NT2/D1 (cell line): Measurements from ENCODE around the gene LMNTD2.

Experiments
- DNase-seq: peaks from one replicate; pipeline ENCODE4 v3.0.0-alpha.2; 2011; ENCODE audit warnings: low read depth, low spot score
- H3K27me3 ChIP-seq: 2 replicates; pipeline ENCODE4 v1.6.0; 2011; ENCODE audit warnings: mild to moderate bottlenecking; ENCODE audit not compliant: insufficient read length, insufficient read depth
- H3K36me3 ChIP-seq: 2 replicates; pipeline ENCODE4 v1.6.1; 2011; ENCODE audit warnings: mild to moderate bottlenecking, low read length, mixed read lengths; ENCODE audit not compliant: insufficient read depth, insufficient read length
- H3K4me1 ChIP-seq: 2 replicates; pipeline ENCODE4 v1.5.1; 2011; ENCODE audit not compliant: insufficient read depth, insufficient read length
- H3K4me3 ChIP-seq: 2 replicates; pipeline ENCODE4 v1.5.1; 2011; ENCODE audit warnings: low read depth; ENCODE audit not compliant: insufficient read length
- H3K9ac ChIP-seq: 2 replicates; pipeline ENCODE4 v1.6.0; 2011; ENCODE audit warnings: low read depth; ENCODE audit not compliant: insufficient read length
- H3K9me3 ChIP-seq: 2 replicates; pipeline ENCODE4 v1.5.1; 2011; ENCODE audit warnings: mild to moderate bottlenecking, low read length; ENCODE audit not compliant: insufficient read depth
- SUZ12 ChIP-seq: IDR thresholded peaks from 2 replicates; pipeline ENCODE4 v1.6.1; 2011; ENCODE audit not compliant: insufficient read length, insufficient read depth; ENCODE audit errors: extremely low read depth
- YY1 ChIP-seq: IDR thresholded peaks from 2 replicates; pipeline ENCODE4 v1.6.1; 2011; ENCODE audit not compliant: insufficient read length, insufficient read depth
- ZNF274 ChIP-seq: IDR thresholded peaks from 2 replicates; pipeline ENCODE4 v1.6.1; 2011; ENCODE audit warnings: mild to moderate bottlenecking, low read depth, low read length

LMNTD2 gene

DNA sequence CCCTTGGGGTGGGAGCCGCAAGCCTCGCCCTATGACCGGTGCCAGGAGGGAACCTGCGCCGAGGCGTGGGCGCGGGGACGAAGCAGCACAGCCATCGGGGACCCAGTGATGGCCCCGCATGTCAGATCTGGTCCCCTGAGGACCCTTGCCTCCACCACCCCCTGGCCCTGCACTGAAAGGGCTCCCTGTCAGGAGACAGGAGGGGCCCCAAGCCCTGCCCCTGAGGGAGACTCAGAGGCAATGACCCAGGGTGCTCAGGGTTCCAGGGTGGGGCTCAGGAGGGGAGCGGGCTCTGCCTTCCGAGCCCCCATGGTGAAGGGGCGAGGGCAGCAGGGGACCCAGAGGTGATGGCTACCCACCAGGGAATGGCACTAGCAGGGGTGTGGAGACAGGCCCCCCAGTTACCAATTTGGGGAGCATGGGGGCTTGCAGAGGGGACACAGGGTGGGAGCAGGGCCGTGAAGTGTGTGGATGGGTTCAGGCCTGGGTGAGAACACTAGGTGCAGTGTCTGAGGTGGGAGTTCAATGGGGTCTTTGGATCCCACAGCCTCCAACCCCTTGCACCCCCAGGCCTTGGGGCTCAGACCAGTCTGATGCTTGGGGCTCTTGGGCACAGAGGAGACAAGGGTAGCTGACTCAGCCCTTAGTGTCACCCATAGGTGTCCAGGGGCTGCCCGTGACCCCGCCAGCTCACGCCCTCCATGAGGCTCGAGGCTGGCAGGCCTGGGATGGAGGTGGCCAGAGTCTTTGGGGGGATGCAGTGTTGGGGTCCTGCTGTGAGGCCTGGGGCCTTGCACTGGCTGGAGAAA lies 22.7 kb downstream of the LMNTD2 start:
- H3K4me1 ChIP-seq, result peaks cover 33% of the 10 kb centered on the region
- peak overlapping the region; percentile 84 for H3K4me3 ChIP-seq
- DNase-seq, result no peak
- TF ChIP-seq SUZ12 (no peak), YY1 (no peak), ZNF274 (no peak)
- H3K9ac ChIP-seq, result peak overlapping the region; percentile 93
- peaks cover 16% of the 10 kb centered on the region for H3K36me3 ChIP-seq
- H3K27me3 ChIP-seq, result peaks cover 26% of the 10 kb centered on the region
- H3K9me3 ChIP-seq, result no peaks in the 10 kb centered on the region

DNA sequence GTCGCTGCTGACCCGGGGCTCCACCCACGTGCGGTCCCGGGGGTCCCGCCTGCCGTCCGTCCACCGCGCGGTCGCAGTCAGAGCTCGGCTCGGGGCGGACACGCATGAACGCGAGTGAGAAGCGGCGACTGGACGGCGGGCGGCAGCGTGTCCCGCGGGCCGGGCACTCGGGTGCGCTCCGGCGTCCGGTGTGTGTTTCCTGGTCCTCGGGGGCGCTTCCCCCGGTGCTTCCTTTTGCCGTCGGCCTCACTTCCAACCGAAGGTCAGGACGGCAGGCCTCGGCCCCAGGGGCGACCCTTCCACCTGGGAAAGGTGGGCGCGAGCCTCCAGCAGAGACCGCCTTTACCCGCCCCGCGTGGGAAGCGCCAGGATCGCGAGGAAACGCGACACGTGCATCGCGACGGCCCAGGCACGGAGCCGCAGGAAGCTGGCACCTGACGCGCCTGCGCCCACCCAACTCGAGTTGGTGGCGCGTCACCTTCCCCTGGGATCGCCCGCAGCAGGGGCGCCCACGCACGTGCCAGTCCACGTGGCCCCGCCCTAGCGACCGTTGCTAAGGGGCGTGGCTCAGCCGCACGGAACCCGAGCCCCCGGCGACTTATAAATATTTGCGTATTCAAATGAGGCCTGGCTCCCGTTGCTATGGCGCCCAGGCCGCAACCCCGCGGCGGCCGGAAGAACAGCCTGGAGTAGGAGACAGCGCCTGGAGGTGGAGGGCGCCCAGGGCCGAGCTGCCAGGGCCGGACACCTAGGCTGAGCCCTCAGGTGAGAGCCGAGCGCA lies 23.5 kb downstream of the LMNTD2 start, which contains the start of gene LRRC56:
TSS of gene LRRC56 (plus strand) at position 687 of the 781 bp plus-strand sequence. CDS start 3,158 bp downstream, outside the sequence.
- Histone ChIP-seq H3K9me3 (no peaks in the 10 kb centered on the region), H3K4me1 (peaks cover 33% of the 10 kb centered on the region), H3K36me3 (peaks cover 24% of the 10 kb centered on the region), H3K27me3 (peaks cover 26% of the 10 kb centered on the region), H3K4me3 (peak within 1 kb of the TSS; percentile 84), H3K9ac (peak within 1 kb of the TSS; percentile 93)
- DNase-seq, result peak; percentile 70
- TF ChIP-seq ZNF274 (no peak), SUZ12 (no peak), YY1 (no peak)

DNA sequence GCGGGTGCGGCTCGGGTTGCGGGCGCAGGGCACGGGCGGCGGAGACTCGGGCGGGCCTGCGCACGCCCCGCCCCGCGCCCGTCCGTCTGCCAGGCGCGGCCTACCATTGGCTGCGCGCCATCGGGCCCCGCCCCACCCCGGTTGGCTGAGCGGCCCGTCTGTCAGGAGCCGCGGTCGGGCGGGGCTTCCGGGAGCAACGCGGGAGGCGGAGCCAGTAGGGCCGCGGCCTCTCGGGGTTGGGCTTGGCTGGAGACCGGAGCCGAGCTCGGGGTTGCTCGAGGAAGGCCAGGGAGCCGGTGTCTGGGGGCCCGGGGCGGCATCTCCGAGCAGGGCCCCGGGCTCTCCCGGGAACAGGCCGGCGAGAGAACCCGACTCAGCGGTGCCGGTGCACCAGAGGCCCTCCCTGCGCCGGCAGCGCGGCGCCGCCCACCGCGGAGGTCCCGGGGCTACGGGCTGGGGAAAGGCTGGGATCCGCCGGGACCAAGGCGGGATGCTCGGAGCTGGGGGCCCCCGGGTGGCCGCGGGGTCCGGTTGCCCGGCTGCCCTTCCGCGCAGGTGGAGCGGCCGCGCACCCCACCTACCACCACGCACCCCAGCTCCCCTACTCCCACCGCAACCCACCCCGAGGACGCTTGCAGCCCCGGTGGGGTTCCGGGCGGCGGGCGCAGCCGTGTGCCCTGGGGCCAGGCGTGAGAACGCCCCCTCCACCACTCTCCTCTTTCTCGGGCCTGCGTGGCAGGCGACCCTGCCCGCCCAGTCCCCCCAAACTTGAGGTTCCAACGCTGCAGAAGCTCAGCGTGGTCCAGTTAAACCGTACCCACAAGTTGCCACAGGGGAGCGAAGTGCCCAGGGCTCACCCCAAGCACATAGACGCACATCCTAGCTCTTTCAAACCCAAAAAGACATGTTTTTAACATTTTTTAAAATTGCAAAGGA lies 24.8 kb downstream of the LMNTD2 start, which contains the start of gene HRAS:
TSS of gene HRAS (minus strand) at position 58 of the 936 bp plus-strand sequence.
- Histone ChIP-seq H3K27me3 (peaks cover 26% of the 10 kb centered on the region), H3K9me3 (no peaks in the 10 kb centered on the region), H3K36me3 (peaks cover 36% of the 10 kb centered on the region), H3K4me3 (peak within 1 kb of the TSS; percentile 84), H3K9ac (peak within 1 kb of the TSS; percentile 94), H3K4me1 (peaks cover 29% of the 10 kb centered on the region)
- TF ChIP-seq SUZ12 (no peak), YY1 (no peak), ZNF274 (no peak)
- peak; percentile 92 for DNase-seq

DNA sequence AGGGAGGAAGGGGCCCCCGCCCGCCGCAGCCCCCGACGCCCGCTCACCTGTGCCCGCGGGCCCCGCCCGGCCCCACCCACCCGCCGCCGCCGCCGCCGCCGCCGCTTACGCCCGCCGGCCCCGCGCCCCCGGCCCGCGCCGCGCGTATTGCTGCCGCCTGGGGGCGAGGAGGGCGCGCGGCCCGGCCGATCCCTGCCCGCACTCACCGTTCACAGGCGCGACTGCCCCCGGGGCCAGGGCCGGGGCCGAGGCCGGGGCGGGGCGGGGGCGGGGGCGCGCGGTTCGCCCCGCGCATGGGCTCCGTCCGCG lies 25.4 kb downstream of the LMNTD2 start:
- Histone ChIP-seq H3K9me3 (no peaks in the 10 kb centered on the region), H3K36me3 (peaks cover 37% of the 10 kb centered on the region), H3K4me3 (peak overlapping the region; percentile 84), H3K4me1 (peaks cover 26% of the 10 kb centered on the region), H3K9ac (peak overlapping the region; percentile 94), H3K27me3 (peaks cover 26% of the 10 kb centered on the region)
- TF ChIP-seq ZNF274 (no peak), SUZ12 (no peak), YY1 (no peak)
- DNase-seq, result no peak

DNA sequence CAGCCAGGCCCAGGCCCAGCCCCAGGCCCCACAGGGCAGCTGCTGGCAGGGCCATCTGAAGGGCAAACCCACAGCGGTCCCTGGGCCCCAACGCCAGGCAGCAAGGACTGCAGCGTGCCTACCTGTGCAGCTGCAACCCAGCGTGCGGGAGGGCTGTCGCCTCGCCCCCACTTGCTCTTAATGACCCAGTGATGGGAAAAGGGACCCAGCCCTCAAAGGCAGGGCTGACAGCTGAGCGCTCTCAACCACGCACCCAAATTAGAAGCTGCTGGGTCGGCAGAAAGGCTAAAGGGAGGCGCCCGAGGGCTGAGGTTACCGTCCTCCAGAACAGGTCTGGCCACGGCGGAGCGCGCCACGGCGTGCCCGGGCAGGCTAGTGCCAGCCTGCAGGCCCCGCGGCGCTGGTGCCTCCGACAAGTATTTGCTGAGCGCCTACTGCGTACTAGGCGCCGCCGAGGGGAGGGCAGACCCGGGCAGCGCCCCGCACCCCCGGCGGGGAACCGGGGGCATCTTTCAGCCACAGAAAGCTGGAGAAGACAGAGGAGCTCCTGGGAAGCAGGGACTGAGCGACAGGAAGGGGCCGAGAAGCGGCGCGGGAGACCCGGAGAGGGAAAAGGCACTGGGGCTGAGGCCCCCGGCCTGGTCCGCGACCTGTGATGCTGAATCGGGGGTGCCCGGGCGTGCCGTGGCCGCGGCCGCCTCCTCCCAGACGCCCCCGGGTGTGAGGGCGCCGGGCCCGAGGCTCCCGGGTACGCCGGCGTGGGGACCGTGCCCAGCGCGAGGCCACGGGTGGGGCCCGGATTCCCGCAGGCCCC lies 25.9 kb downstream of the LMNTD2 start:
- DNase-seq, result no peak

More for the DNA sequence above, 25.9 kb downstream of the LMNTD2 start:
- peaks cover 26% of the 10 kb centered on the region for H3K27me3 ChIP-seq
- H3K36me3 ChIP-seq, result peaks cover 41% of the 10 kb centered on the region
- peak overlapping the region; percentile 94 for H3K9ac ChIP-seq
- H3K4me1 ChIP-seq, result peaks cover 21% of the 10 kb centered on the region
- peak overlapping the region; percentile 80 for H3K4me3 ChIP-seq
- TF ChIP-seq YY1 (no peak), SUZ12 (no peak), ZNF274 (no peak)
- no peaks in the 10 kb centered on the region for H3K9me3 ChIP-seq
